GM23248 (cell line): Measurements from ENCODE around the gene UBASH3B.

Experiments
- EZH2 ChIP-seq: fragments of 200-600 bp; sonication (generic); IDR thresholded peaks from 2 replicates; pipeline ENCODE4 v1.6.1; 2018; ENCODE audit warnings: antibody characterized with exemption, mild to moderate bottlenecking; ENCODE audit not compliant: insufficient read depth, poor library complexity, severe bottlenecking
- EZH2phosphoT487 ChIP-seq: fragments of 200-600 bp; sonication (generic); IDR thresholded peaks from 2 replicates; pipeline ENCODE4 v1.6.1; 2018; ENCODE audit warnings: antibody characterized with exemption, moderate library complexity, mild to moderate bottlenecking, low read depth; ENCODE audit not compliant: insufficient read depth

GRCh38 chr11:122723576-122723975 is 68.1 kb downstream of the UBASH3B start:
- no peak for TF ChIP-seq EZH2phosphoT487
- TF ChIP-seq EZH2: no peak
